Activated CD4-positive, CD25-positive, alpha-beta regulatory T cell treated with anti-CD3 and anti-CD28 coated beads, Interleukin-2, amount 50 U/mL, for 16 hours (primary cell): ENCODE results near the gene PKD2.
"Not testable (repeated sequence)": the region's sequence is repeated elsewhere in the genome, so short reads cannot be mapped to it uniquely, and the experiment has no call there.

ENCODE experiments used
- DNase-seq: peaks from one replicate; pipeline ENCODE4 v3.0.0-alpha.2; 2020; ENCODE audit warnings: low read depth, low spot score

The PKD2 gene

GRCh38 chr4:87986508-87986907 lies 20.9 kb upstream of the PKD2 start:
- no peak for DNase-seq

GRCh38 chr4:87989765-87990164 lies 17.7 kb upstream of the PKD2 start:
- no peak for DNase-seq

- DNase-seq = no peak
These were observed 12.0 kb upstream of the PKD2 start for GRCh38 chr4:87995435-87995834.

- DNase-seq = not testable (repeated sequence)
These were observed 8.2 kb upstream of the PKD2 start for GRCh38 chr4:87999191-87999691.

DNA sequence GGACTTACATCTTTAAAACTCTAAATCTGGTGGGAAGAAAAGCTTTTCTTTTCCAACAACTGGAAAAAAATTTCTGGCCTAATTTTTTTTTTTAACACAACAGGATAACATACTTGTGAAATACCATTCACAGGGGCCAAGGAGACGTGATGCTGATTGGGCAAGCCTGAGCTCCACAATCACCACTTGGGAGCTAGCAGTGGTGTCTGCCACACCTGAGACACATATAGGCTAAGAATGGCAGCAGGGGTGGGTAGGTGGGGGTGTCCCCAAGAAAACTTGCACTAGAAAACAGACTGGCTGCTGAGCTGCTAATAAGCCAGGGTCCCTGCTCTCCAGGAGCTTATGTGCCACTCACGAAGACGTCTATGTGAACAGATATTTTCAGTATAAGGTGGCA lies 5.6 kb upstream of the PKD2 start:
- DNase-seq = no peak

DNA sequence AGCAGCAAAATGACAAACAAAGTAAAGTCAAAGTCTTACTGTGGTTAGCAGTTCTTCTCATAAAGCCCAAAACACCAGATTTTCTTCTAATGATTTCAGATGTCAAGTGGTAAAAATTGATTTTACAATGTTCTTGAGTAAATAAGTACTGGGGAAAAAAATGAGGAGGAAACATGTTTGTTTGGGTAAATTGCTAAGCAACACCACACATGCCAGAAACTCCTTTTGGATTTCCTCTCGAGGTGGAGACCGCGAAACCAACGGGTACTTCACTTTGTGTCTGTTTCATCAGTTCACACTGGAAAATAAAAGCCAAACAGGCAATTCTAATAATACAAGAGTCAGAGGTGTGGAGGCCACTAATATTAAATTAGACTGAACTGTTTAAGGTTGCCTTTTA lies 4.6 kb upstream of the PKD2 start:
- DNase-seq = no peak

- DNase-seq = no peak
These were observed 4.2 kb upstream of the PKD2 start for GRCh38 chr4:88003261-88003660.

DNA sequence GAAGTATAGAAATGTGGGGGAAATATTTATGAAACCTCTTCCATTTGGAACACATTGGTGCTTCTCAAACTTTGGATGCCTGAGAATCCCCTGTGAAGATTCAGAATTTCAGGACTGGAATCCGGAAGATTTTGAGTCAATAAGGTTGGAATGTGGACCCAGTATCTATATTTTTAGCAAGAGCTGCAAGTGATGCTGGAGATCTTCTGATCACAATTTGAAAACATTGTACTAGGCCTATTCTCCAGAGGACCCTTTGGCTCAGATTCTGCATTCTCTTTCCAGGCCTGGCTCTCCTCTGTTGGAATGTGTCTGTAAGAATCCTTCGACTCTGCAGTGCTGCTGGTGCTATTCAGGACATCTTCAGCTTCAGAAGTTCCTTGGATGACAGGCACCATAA lies 2.4 kb upstream of the PKD2 start:
- no peak for DNase-seq

GRCh38 chr4:88005946-88006345 lies 1.5 kb upstream of the PKD2 start:
- DNase-seq = no peak

DNA sequence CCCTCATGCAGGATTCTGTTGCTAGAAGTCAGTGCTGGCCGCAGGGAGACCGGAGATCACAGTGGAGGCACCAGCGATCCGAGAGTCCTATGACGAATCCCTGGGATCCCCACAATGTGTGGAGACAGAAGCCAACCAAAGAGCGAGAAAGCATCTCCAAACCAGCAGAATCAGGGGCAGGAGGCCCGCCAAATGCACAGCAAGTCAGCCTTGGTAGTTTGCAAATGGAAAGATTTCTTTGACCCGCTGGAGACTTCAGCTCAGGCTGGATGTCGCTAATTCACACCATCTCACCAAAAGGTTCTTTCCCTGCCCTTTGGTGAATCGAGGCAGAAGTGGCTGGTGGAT lies 505 bp upstream of the PKD2 start:
- DNase-seq = no peak

GRCh38 chr4:88008122-88008742 lies 797 bp downstream of the PKD2 start:
- DNase-seq = no peak

- DNase-seq = no peak
These were observed 1.3 kb downstream of the PKD2 start for GRCh38 chr4:88008743-88009171.

- no peak for DNase-seq
These were observed 2.4 kb downstream of the PKD2 start for GRCh38 chr4:88009871-88010270.

DNA sequence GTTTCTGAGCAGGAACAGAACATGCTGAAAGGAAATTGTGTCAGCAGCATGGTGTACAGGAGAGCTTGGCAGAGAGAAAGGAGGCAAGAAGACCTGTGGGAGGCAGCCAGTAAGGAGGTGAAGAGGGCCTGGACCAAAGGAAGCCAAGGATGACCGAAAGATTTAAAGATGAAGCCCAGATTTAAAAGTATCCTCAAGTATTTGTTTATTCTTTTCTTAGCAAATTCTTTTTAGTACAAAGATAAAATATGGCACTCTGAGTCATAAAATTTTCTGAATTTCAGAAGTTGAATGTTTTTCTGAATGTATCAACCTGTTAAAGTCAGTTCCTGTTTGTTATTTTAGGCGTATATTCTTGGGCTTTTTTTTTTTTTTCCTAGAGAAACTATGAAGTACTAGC lies 3.5 kb downstream of the PKD2 start:
- DNase-seq = no peak

GRCh38 chr4:88012647-88013046 lies 5.2 kb downstream of the PKD2 start:
- DNase-seq = no peak

GRCh38 chr4:88014386-88014905 lies 7.0 kb downstream of the PKD2 start:
- DNase-seq = no peak

DNA sequence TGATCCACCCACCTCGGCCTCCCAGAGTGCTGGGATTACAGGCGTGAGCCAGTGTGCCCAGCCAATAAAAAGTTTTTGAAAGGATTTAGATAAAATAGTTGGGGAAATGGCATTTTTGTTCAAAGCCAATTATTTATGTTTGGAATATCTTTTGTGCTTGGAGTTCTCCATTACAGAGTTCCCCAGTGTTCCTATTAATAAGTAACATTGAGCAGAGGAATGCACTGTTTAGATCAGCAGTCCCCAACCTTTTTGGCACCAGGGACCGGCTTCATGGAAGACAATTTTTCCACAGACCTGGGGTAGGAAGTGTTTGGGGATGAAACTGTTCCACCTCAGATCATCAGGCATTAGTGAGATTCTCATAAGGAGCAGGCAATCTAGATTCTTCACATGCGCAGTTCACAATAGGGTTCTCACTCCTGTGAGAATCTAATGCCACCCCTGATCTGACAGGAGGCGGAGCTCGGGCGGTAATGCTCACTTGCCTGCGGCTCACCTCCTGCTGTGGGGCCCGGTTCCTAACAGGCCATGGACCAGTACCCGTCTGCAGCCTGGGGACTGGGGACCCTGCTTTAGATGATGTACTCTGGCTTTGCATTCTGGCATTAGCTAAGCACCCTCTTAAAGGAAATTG lies 8.3 kb downstream of the PKD2 start:
- DNase-seq = no peak

DNA sequence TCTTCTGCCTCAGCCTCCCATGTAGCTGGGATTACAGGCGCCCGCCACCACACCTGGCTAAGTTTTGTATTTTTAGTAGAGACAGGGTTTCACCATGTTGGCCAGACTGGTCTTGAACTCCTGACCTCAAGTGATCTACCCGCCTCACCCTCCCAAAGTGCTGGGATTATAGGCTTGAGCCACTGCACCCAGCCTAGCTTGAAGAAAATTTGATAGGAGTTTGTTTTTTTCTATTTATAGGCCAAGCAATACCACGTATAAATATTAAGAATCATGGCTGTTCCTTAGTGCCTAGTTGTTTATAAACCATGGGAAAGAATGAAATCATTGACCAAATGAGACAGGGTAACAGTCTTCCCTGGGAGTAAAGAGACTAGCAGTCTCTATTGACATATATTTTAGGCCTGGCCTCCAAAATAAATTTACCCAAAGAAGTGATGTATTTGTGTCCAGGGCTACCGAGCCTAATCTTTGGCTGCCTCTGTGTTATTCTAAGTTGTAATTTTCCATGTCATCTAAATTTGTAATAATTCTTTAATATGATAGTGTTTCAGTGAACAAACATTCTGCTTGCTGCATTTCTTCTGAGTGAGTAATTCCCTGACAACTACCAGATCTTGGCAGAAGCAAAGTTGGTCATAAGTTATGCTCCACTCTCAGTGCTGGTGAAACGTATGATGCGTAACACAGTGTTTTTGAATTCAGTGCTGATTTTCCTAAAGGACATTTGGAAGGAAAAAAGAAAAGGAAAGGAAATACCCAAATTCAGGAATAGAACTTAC lies 10.3 kb downstream of the PKD2 start:
- DNase-seq = no peak

DNA sequence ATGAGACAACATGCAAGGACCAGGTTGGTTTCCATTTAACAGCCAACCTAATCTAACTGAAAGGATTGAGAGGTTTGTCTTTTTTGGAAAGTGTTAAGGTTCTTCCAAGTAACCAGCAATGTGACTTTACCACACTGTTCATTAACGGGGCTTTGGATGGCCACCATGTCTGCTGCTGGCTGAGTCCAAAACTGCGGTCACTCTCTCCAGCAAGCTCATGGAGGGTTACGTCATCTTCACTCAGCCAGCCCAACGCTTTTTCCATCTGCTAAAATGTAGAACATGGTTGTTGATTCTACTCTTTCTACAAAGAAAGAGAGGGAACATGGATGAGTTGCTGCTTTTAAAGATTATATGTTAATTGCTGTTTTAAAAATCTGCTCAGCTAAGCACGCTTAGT lies 11.0 kb downstream of the PKD2 start:
- no peak for DNase-seq

- DNase-seq = no peak
These were observed 14.4 kb downstream of the PKD2 start for GRCh38 chr4:88021824-88022223.

DNA sequence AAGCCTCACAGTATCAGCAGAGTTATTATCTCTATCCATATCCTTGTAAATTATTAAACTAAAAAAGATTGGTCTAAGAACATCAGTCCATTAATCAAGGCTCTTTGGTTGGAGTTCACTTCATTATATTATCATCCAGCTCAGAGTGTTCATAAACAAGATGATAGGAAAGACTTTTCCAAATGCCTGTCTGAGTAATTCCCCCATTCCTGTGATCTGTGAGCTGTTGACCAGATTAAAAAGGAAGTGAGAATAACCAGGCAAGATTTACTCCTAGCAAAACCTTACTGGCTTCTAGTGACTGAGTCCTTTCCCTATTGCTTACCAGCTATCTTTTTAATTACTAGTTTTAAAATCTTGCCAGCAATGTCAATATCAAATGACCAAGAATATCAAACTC lies 14.9 kb downstream of the PKD2 start:
- no peak for DNase-seq

GRCh38 chr4:88025868-88026661 lies 18.6 kb downstream of the PKD2 start:
- not testable (repeated sequence) for DNase-seq
